ENCODE results near the gene SV2B. TPM values are rescaled to one million over a fixed set of nuclear protein-coding genes. Genes with fewer than 3 reads are reported as not detected.
"Not testable (repeated sequence)": the region's sequence is repeated elsewhere in the genome, so short reads cannot be mapped to it uniquely, and the experiment has no call there.

Gene SV2B
- total RNA-seq, 1 donor from 2014 or later = 1.6 TPM

- H3K36me3 ChIP-seq (ENCODE audit: control insufficient read depth in 3 of 3, insufficient read depth in 3 of 3, low read length in 3 of 3) = no peaks in the 10 kb centered on the region
- H3K9ac ChIP-seq (ENCODE audit: low read depth in 1 of 3, low read length in 3 of 3) = no peak overlapping the region
- no peaks in the 10 kb centered on the region for H3K9me3 ChIP-seq (ENCODE audit: control insufficient read depth in 3 of 3, low read length in 3 of 3)
- no peak overlapping the region for H3K4me3 ChIP-seq (ENCODE audit: low read length in 3 of 3)
- peaks cover 0 to 13% (median 4%) of the 10 kb centered on the region in 3 donors for H3K27me3 ChIP-seq (ENCODE audit: control insufficient read depth in 3 of 3, insufficient read depth in 3 of 3, low read length in 3 of 3)
- no peaks in the 10 kb centered on the region for H3K4me1 ChIP-seq (ENCODE audit: control insufficient read depth in 3 of 3, insufficient read depth in 3 of 3, low read length in 3 of 3)
- no peak overlapping the region for H3K27ac ChIP-seq (ENCODE audit: low read depth, low read length)
Observed at GRCh38 chr15:91070872-91071271, 29.2 kb upstream of the SV2B start.

GRCh38 chr15:91072161-91072560, 27.9 kb upstream of the SV2B start:
- Histone ChIP-seq H3K9me3 (ENCODE audit: control insufficient read depth in 3 of 3, low read length in 3 of 3) (no peaks in the 10 kb centered on the region), H3K36me3 (ENCODE audit: control insufficient read depth in 3 of 3, insufficient read depth in 3 of 3, low read length in 3 of 3) (no peaks in the 10 kb centered on the region), H3K4me1 (ENCODE audit: control insufficient read depth in 3 of 3, insufficient read depth in 3 of 3, low read length in 3 of 3) (no peaks in the 10 kb centered on the region), H3K4me3 (ENCODE audit: low read length in 3 of 3) (no peak overlapping the region), H3K27ac (ENCODE audit: low read depth, low read length) (no peak overlapping the region), H3K27me3 (ENCODE audit: control insufficient read depth in 3 of 3, insufficient read depth in 3 of 3, low read length in 3 of 3) (peaks cover 0 to 13% (median 4%) of the 10 kb centered on the region in 3 donors), H3K9ac (ENCODE audit: low read depth in 1 of 3, low read length in 3 of 3) (no peak overlapping the region)

GRCh38 chr15:91073077-91073476, 27.0 kb upstream of the SV2B start:
- peaks cover 0 to 13% (median 4%) of the 10 kb centered on the region in 3 donors for H3K27me3 ChIP-seq (ENCODE audit: control insufficient read depth in 3 of 3, insufficient read depth in 3 of 3, low read length in 3 of 3)
- H3K9me3 ChIP-seq (ENCODE audit: control insufficient read depth in 3 of 3, low read length in 3 of 3) = no peaks in the 10 kb centered on the region
- no peaks in the 10 kb centered on the region for H3K36me3 ChIP-seq (ENCODE audit: control insufficient read depth in 3 of 3, insufficient read depth in 3 of 3, low read length in 3 of 3)
- H3K4me1 ChIP-seq (ENCODE audit: control insufficient read depth in 3 of 3, insufficient read depth in 3 of 3, low read length in 3 of 3) = no peaks in the 10 kb centered on the region
- H3K9ac ChIP-seq (ENCODE audit: low read depth in 1 of 3, low read length in 3 of 3) = no peak overlapping the region
- no peak overlapping the region for H3K4me3 ChIP-seq (ENCODE audit: low read length in 3 of 3)
- no peak overlapping the region for H3K27ac ChIP-seq (ENCODE audit: low read depth, low read length)

GRCh38 chr15:91073768-91074167, 26.3 kb upstream of the SV2B start:
- no peak overlapping the region for H3K4me3 ChIP-seq (ENCODE audit: low read length in 3 of 3)
- no peaks in the 10 kb centered on the region for H3K36me3 ChIP-seq (ENCODE audit: control insufficient read depth in 3 of 3, insufficient read depth in 3 of 3, low read length in 3 of 3)
- H3K27me3 ChIP-seq (ENCODE audit: control insufficient read depth in 3 of 3, insufficient read depth in 3 of 3, low read length in 3 of 3) = peaks cover 0 to 13% (median 4%) of the 10 kb centered on the region in 3 donors
- no peaks in the 10 kb centered on the region for H3K9me3 ChIP-seq (ENCODE audit: control insufficient read depth in 3 of 3, low read length in 3 of 3)
- H3K4me1 ChIP-seq (ENCODE audit: control insufficient read depth in 3 of 3, insufficient read depth in 3 of 3, low read length in 3 of 3) = no peaks in the 10 kb centered on the region
- H3K9ac ChIP-seq (ENCODE audit: low read depth in 1 of 3, low read length in 3 of 3) = no peak overlapping the region
- H3K27ac ChIP-seq (ENCODE audit: low read depth, low read length) = no peak overlapping the region

GRCh38 chr15:91075739-91076138, 24.3 kb upstream of the SV2B start:
- H3K9me3 ChIP-seq (ENCODE audit: control insufficient read depth in 3 of 3, low read length in 3 of 3) = peaks cover 0 to 4% (median 0%) of the 10 kb centered on the region in 3 donors
- no peaks in the 10 kb centered on the region for H3K36me3 ChIP-seq (ENCODE audit: control insufficient read depth in 3 of 3, insufficient read depth in 3 of 3, low read length in 3 of 3)
- no peak overlapping the region for H3K4me3 ChIP-seq (ENCODE audit: low read length in 3 of 3)
- H3K4me1 ChIP-seq (ENCODE audit: control insufficient read depth in 3 of 3, insufficient read depth in 3 of 3, low read length in 3 of 3) = no peaks in the 10 kb centered on the region
- H3K27ac ChIP-seq (ENCODE audit: low read depth, low read length) = no peak overlapping the region
- H3K9ac ChIP-seq (ENCODE audit: low read depth in 1 of 3, low read length in 3 of 3) = no peak overlapping the region
- peaks cover 0 to 4% (median 3%) of the 10 kb centered on the region in 3 donors for H3K27me3 ChIP-seq (ENCODE audit: control insufficient read depth in 3 of 3, insufficient read depth in 3 of 3, low read length in 3 of 3)

GRCh38 chr15:91077029-91077428, 23.0 kb upstream of the SV2B start:
- Histone ChIP-seq H3K27ac (ENCODE audit: low read depth, low read length) (no peak overlapping the region), H3K36me3 (ENCODE audit: control insufficient read depth in 3 of 3, insufficient read depth in 3 of 3, low read length in 3 of 3) (no peaks in the 10 kb centered on the region), H3K27me3 (ENCODE audit: control insufficient read depth in 3 of 3, insufficient read depth in 3 of 3, low read length in 3 of 3) (no peaks in the 10 kb centered on the region), H3K4me1 (ENCODE audit: control insufficient read depth in 3 of 3, insufficient read depth in 3 of 3, low read length in 3 of 3) (no peaks in the 10 kb centered on the region), H3K9ac (ENCODE audit: low read depth in 1 of 3, low read length in 3 of 3) (no peak overlapping the region), H3K9me3 (ENCODE audit: control insufficient read depth in 3 of 3, low read length in 3 of 3) (peaks cover 0 to 4% (median 0%) of the 10 kb centered on the region in 3 donors), H3K4me3 (ENCODE audit: low read length in 3 of 3) (no peak overlapping the region)

GRCh38 chr15:91093866-91094265, 6.2 kb upstream of the SV2B start:
- H3K9me3 ChIP-seq (ENCODE audit: control insufficient read depth in 3 of 3, low read length in 3 of 3); H3K27ac ChIP-seq (ENCODE audit: low read depth, low read length); H3K4me3 ChIP-seq (ENCODE audit: low read length in 3 of 3); H3K36me3 ChIP-seq (ENCODE audit: control insufficient read depth in 3 of 3, insufficient read depth in 3 of 3, low read length in 3 of 3); H3K9ac ChIP-seq (ENCODE audit: low read depth in 1 of 3, low read length in 3 of 3); H3K4me1 ChIP-seq (ENCODE audit: control insufficient read depth in 3 of 3, insufficient read depth in 3 of 3, low read length in 3 of 3): not testable (repeated sequence)
- H3K27me3 ChIP-seq (ENCODE audit: control insufficient read depth in 3 of 3, insufficient read depth in 3 of 3, low read length in 3 of 3) = peaks cover 9 to 20% (median 14%) of the 10 kb centered on the region in 3 donors

DNA sequence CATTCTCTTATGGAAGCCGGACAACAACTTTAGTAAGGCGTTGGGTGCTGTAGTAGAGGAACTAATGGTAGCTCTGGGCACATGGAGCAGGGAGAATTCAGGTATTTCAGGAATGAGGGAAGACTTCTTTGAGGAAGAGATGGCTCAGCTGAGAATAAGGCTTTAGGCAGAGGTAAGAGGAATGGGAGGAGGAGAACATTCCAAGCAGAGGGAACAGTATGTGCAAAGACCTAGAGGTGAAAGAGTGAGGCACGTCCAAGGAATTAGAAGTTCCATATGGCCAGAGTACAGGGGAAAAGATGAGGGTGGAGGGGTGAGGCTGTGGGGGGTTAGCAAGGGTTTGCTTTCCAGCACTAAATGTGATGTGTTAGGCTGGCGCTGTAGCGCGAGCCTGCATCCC, 1.6 kb upstream of the SV2B start:
- Histone ChIP-seq H3K36me3 (ENCODE audit: control insufficient read depth in 3 of 3, insufficient read depth in 3 of 3, low read length in 3 of 3) (no peaks in the 10 kb centered on the region), H3K9ac (ENCODE audit: low read depth in 1 of 3, low read length in 3 of 3) (no peak overlapping the region), H3K27ac (ENCODE audit: low read depth, low read length) (no peak overlapping the region), H3K27me3 (ENCODE audit: control insufficient read depth in 3 of 3, insufficient read depth in 3 of 3, low read length in 3 of 3) (peaks cover 43 to 46% (median 45%) of the 10 kb centered on the region in 3 donors), H3K9me3 (ENCODE audit: control insufficient read depth in 3 of 3, low read length in 3 of 3) (no peaks in the 10 kb centered on the region), H3K4me1 (ENCODE audit: control insufficient read depth in 3 of 3, insufficient read depth in 3 of 3, low read length in 3 of 3) (peaks cover 15 to 21% (median 16%) of the 10 kb centered on the region in 3 donors), H3K4me3 (ENCODE audit: low read length in 3 of 3) (no peak overlapping the region)

GRCh38 chr15:91099616-91099994, 452 bp upstream of the SV2B start:
- H3K36me3 ChIP-seq (ENCODE audit: control insufficient read depth in 3 of 3, insufficient read depth in 3 of 3, low read length in 3 of 3) = no peaks in the 10 kb centered on the region
- peak overlapping the region in 1 of 3 donors; percentile 33 for H3K9ac ChIP-seq (ENCODE audit: low read depth in 1 of 3, low read length in 3 of 3)
- H3K27me3 ChIP-seq (ENCODE audit: control insufficient read depth in 3 of 3, insufficient read depth in 3 of 3, low read length in 3 of 3) = peaks cover 43 to 50% (median 46%) of the 10 kb centered on the region in 3 donors
- no peaks in the 10 kb centered on the region for H3K9me3 ChIP-seq (ENCODE audit: control insufficient read depth in 3 of 3, low read length in 3 of 3)
- no peak overlapping the region for H3K27ac ChIP-seq (ENCODE audit: low read depth, low read length)
- peaks cover 15 to 25% (median 22%) of the 10 kb centered on the region in 3 donors for H3K4me1 ChIP-seq (ENCODE audit: control insufficient read depth in 3 of 3, insufficient read depth in 3 of 3, low read length in 3 of 3)
- H3K4me3 ChIP-seq (ENCODE audit: low read length in 3 of 3) = peak overlapping the region; percentile 41 to 69 (median 62)

DNA sequence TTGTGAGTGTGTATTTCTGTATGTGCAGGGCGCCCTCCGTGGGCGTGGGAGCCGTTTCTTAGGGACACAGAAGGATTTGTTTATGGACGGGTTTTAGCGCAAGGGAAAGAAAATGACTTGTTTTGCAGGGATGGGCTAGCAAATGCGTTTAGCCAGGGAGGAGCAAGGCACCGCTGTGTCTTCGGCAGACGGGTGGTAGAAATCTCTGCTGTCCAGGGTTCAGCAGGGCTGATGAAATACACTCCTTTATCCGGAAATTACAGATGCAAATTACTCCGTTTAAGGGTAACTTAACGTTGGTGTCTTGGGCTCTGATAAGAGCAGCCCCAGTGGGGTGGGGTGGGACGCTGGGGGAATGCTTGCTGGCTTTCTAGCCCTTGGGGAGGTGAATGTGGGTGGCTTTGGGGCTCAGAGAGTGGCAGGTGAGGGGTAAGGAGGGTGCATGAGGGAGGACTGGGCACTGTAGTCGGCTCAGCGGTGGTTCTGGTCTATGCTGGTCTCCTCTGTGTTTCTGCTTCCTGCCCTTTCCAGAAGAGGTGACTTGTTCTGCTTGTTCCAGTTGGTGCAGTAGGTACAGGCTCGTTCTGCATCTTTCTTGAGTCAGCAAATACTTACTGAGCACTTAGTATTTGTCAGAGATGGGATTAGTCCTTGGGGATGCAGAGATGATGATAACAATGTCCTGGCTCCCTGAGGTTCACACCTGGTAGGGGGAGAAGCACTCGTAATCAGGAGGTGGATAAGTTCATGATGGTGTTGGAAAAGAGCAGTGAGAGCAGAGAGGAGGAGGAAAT, 954 bp downstream of the SV2B start:
- peak overlapping the region in 2 of 3 donors; percentile 30 to 64 for H3K9ac ChIP-seq (ENCODE audit: low read depth in 1 of 3, low read length in 3 of 3)
- H3K4me1 ChIP-seq (ENCODE audit: control insufficient read depth in 3 of 3, insufficient read depth in 3 of 3, low read length in 3 of 3) = peaks cover 15 to 25% (median 22%) of the 10 kb centered on the region in 3 donors
- H3K36me3 ChIP-seq (ENCODE audit: control insufficient read depth in 3 of 3, insufficient read depth in 3 of 3, low read length in 3 of 3) = no peaks in the 10 kb centered on the region
- peak overlapping the region; percentile 62 to 77 (median 69) for H3K4me3 ChIP-seq (ENCODE audit: low read length in 3 of 3)
- no peaks in the 10 kb centered on the region for H3K9me3 ChIP-seq (ENCODE audit: control insufficient read depth in 3 of 3, low read length in 3 of 3)
- peaks cover 46 to 50% (median 46%) of the 10 kb centered on the region in 3 donors for H3K27me3 ChIP-seq (ENCODE audit: control insufficient read depth in 3 of 3, insufficient read depth in 3 of 3, low read length in 3 of 3)
- H3K27ac ChIP-seq (ENCODE audit: low read depth, low read length) = no peak overlapping the region

All from skeletal muscle tissue (tissue), 4 donors.